ENCODE data around the gene FAM209A.

- TF ChIP-seq RFX5 (IDR thresholded peaks at IDR 0.05): no peak
- TF ChIP-seq SMC3 (IDR thresholded peaks at IDR 0.05): no peak
- no peak for TF ChIP-seq USF2 (IDR thresholded peaks at IDR 0.05)
- no peak for TF ChIP-seq ATOH8 (CRISPR knock-in tag; IDR thresholded peaks at IDR 0.05; ENCODE audit: low read depth)
- no peak for TF ChIP-seq CTCF (IDR thresholded peaks at IDR 0.05)
- TF ChIP-seq RCOR1 (IDR thresholded peaks at IDR 0.05; ENCODE audit: low read depth, low read length): no peak
- no peak for TF ChIP-seq POLR2A (IDR thresholded peaks at IDR 0.05; ENCODE audit: low read length)
- no peak for TF ChIP-seq MYC (IDR thresholded peaks at IDR 0.05; ENCODE audit: borderline replicate concordance, low read length)
- no peak for TF ChIP-seq CBX8 (IDR thresholded peaks at IDR 0.05)
- no peak for TF ChIP-seq POLR2AphosphoS2 (conservative IDR thresholded peaks at IDR 0.05; ENCODE audit: low read length)
- no peak for TF ChIP-seq REST (IDR thresholded peaks at IDR 0.05)
- no peak for TF ChIP-seq FOSL2 (IDR thresholded peaks at IDR 0.05)
- TF ChIP-seq FOSL2 (CRISPR knock-in tag; IDR thresholded peaks at IDR 0.05): no peak
These were observed 23.4 kb upstream of the FAM209A start for GRCh38 chr20:56501116-56501515.
